ENCODE results near the gene HIVEP3. TPM values are rescaled to one million over a fixed set of nuclear protein-coding genes. Genes with fewer than 3 reads are reported as not detected.

The HIVEP3 gene
- total RNA-seq, 1 donor from 2014 or later: 2.9 TPM

DNA sequence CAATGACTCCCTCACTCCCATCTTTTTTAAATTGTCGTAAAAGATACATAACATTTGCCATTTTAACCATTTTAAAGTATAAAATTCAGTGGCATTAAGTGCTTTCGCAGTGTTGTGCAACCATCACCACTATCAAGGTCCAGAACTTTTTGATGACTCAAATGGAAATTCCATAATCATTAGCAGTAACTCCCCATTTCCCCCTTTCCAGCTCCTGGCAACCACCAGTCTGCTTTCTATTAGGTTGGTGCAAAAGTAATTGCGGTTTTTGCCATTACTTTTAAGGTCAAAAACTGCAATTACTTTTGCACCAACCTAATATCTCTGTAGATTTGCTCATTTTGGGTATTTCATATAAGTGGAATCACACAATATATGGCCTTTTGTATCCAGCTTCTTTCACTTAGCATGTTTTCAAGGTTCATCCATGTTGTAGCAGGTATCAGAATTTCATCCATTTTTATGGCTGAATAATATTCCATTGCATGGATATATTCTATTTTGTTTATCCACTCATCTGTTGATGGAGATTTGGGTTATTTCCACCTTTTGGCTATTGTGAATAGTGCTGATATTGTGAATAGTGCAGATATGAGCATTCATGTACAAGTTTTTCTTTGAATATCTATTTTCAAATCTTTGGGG is 159.7 kb downstream of the HIVEP3 start:
- TF ChIP-seq POLR2AphosphoS5 (IDR thresholded peaks at IDR 0.05; ENCODE audit: insufficient read depth in 1 of 2, low read depth in 1 of 2) (no peak), POLR2A (IDR thresholded peaks at IDR 0.05) (no peak)
- TF ChIP-seq, protein P1, sequence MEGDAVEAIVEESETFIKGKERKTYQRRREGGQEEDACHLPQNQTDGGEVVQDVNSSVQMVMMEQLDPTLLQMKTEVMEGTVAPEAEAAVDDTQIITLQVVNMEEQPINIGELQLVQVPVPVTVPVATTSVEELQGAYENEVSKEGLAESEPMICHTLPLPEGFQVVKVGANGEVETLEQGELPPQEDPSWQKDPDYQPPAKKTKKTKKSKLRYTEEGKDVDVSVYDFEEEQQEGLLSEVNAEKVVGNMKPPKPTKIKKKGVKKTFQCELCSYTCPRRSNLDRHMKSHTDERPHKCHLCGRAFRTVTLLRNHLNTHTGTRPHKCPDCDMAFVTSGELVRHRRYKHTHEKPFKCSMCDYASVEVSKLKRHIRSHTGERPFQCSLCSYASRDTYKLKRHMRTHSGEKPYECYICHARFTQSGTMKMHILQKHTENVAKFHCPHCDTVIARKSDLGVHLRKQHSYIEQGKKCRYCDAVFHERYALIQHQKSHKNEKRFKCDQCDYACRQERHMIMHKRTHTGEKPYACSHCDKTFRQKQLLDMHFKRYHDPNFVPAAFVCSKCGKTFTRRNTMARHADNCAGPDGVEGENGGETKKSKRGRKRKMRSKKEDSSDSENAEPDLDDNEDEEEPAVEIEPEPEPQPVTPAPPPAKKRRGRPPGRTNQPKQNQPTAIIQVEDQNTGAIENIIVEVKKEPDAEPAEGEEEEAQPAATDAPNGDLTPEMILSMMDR (IDR thresholded peaks at IDR 0.05): no peak
- Histone ChIP-seq H3K36me3 (no peaks in the 10 kb centered on the region), H3K27ac (no peak overlapping the region), H3K9me3 (no peaks in the 10 kb centered on the region), H3K27me3 (no peaks in the 10 kb centered on the region), H3K4me3 (no peak overlapping the region), H3K4me1 (no peaks in the 10 kb centered on the region)
- intact Hi-C loops (cut with DNase I): no loop called here
- no peak for DNase-seq (ENCODE audit: extremely low spot score in 2 of 2)

DNA sequence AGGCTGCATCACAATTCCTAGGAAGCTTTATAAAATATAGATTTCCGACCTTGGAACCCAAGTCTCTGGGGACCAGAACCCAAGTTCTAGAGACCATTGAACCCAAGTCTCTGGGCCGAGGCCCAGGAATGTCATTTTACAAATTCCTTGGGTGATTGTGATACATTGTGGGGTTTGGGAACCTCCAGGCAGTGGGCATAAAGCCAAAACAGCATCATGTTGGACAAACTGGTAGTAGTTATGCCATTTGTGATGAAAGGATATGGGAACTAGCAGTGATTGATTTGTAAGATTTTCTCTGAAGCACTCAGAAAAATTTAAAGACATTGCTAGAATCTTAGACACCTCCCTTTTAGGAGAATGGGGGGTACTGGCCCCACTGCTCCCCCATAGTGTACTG is 160.2 kb downstream of the HIVEP3 start:
- DNase-seq (ENCODE audit: extremely low spot score in 2 of 2): no peak
- intact Hi-C loops (cut with DNase I): no loop called here

DNA sequence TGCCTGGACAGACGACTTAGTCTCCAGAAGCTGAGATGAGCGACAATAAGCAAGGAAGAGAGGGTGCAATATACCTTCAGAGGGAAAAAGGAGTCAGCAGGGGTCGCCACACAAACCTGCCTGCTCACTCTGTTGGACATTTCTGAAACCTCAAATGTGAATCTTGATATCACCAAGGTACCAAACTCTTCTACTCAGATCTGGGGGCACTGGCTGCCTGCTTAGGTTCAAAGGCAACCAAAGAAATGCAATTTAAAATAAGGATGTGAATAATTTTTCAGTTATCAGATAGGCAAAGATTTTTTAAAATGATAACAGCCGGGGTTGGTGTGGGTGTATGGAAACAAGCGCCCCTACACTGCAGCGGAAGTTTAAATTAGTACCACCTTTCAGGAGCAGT is 164.2 kb downstream of the HIVEP3 start:
- no peak overlapping the region for H3K4me3 ChIP-seq
- H3K27ac ChIP-seq: no peak overlapping the region
- H3K4me1 ChIP-seq: no peaks in the 10 kb centered on the region
- H3K36me3 ChIP-seq: no peaks in the 10 kb centered on the region
- H3K27me3 ChIP-seq: no peaks in the 10 kb centered on the region
- intact Hi-C loops (cut with DNase I): no loop called here
- no peak for TF ChIP-seq POLR2A (IDR thresholded peaks at IDR 0.05)
- TF ChIP-seq, protein P1 (IDR thresholded peaks at IDR 0.05): no peak
- no peak for TF ChIP-seq POLR2AphosphoS5 (IDR thresholded peaks at IDR 0.05; ENCODE audit: insufficient read depth in 1 of 2, low read depth in 1 of 2)
- no peaks in the 10 kb centered on the region for H3K9me3 ChIP-seq
- no peak for DNase-seq (ENCODE audit: extremely low spot score in 2 of 2)

More for the DNA sequence above, 160.2 kb downstream of the HIVEP3 start:
- Histone ChIP-seq H3K9me3 (no peaks in the 10 kb centered on the region), H3K36me3 (no peaks in the 10 kb centered on the region), H3K27ac (no peak overlapping the region), H3K27me3 (no peaks in the 10 kb centered on the region), H3K4me1 (no peaks in the 10 kb centered on the region), H3K4me3 (no peak overlapping the region)
- TF ChIP-seq POLR2AphosphoS5 (IDR thresholded peaks at IDR 0.05; ENCODE audit: insufficient read depth in 1 of 2, low read depth in 1 of 2) (no peak), POLR2A (IDR thresholded peaks at IDR 0.05) (no peak)
- TF ChIP-seq, protein P1 (IDR thresholded peaks at IDR 0.05): no peak

DNA sequence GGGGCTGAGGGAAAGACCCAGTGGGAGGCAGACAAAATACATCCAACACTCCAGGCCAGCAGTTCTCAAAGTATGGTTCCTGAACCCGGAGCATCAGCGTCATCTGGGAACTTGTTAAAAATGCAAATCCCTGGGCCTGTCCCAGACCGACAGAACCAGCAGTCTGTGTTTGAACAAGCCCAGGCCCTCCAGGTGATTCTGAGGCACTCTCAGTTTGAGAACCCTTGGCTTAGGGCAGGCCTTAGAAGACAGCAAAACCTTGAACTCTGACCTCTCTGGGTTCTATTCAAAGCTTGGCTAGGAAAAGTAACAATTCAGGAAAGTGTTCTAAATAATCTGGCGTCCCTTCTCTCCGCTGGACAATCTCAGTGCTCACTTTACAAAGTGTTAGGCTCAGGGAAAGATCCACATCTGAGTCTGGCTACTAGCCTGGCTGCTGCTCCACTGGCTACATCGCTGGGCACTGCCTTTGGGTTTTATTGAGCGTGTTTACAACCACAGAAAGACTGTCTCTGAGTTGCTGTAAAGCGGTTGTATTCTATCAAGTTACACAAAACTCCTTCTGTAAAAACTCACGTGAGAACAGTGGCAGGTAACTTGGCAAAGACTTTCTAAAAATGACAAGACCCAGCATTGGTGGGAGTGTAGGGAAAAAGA is 166.1 kb downstream of the HIVEP3 start:
- Histone ChIP-seq H3K9me3 (no peaks in the 10 kb centered on the region), H3K4me1 (no peaks in the 10 kb centered on the region), H3K36me3 (no peaks in the 10 kb centered on the region), H3K4me3 (no peak overlapping the region), H3K27me3 (no peaks in the 10 kb centered on the region), H3K27ac (no peak overlapping the region)
- TF ChIP-seq, protein P1 (IDR thresholded peaks at IDR 0.05): no peak
- TF ChIP-seq POLR2AphosphoS5 (IDR thresholded peaks at IDR 0.05; ENCODE audit: insufficient read depth in 1 of 2, low read depth in 1 of 2): no peak
- TF ChIP-seq POLR2A (IDR thresholded peaks at IDR 0.05): no peak
- intact Hi-C loops (cut with DNase I): no loop called here
- DNase-seq (ENCODE audit: extremely low spot score in 2 of 2): no peak
